Osteocyte (in vitro differentiated cells): ENCODE results near the gene SLC43A2. TPM values are rescaled to one million over a fixed set of nuclear protein-coding genes. Genes with fewer than 3 reads are reported as not detected.

Source experiments
- DNase-seq: peaks from one replicate; pipeline ENCODE4 v3.0.0; 2021; ENCODE audit warnings: mixed read lengths; ENCODE audit not compliant: unreplicated experiment; ENCODE audit errors: extremely low spot score
- H3K27ac Mint-ChIP-seq: one replicate; pipeline ENCODE4 v1.8.0; 2021; ENCODE audit warnings: mild to moderate bottlenecking, mixed read lengths; ENCODE audit not compliant: unreplicated experiment
- H3K27me3 Mint-ChIP-seq: one replicate; pipeline ENCODE4 v1.8.0; 2021; ENCODE audit warnings: mixed read lengths; ENCODE audit not compliant: unreplicated experiment
- H3K36me3 Mint-ChIP-seq: one replicate; pipeline ENCODE4 v1.8.0; 2021; ENCODE audit warnings: mixed read lengths; ENCODE audit not compliant: unreplicated experiment
- H3K4me1 Mint-ChIP-seq: one replicate; pipeline ENCODE4 v1.8.0; 2021; ENCODE audit warnings: mixed read lengths; ENCODE audit not compliant: unreplicated experiment
- H3K4me3 Mint-ChIP-seq: one replicate; pipeline ENCODE4 v1.8.0; 2021; ENCODE audit warnings: mild to moderate bottlenecking, moderate library complexity, mixed read lengths; ENCODE audit not compliant: unreplicated experiment
- H3K9me3 Mint-ChIP-seq: one replicate; pipeline ENCODE4 v1.8.0; 2021; ENCODE audit warnings: mixed read lengths; ENCODE audit not compliant: unreplicated experiment
- total RNA-seq: library from RNA; stranded (reverse); gene quantifications from 2 replicates; pipeline ENCODE4 v1.2.1, GENCODE V29; 2021
- TF ChIP-seq, protein P1 (sequence below): fragments of 200-600 bp; sonication (generic); IDR thresholded peaks from 2 replicates; pipeline ENCODE4 v1.5.0; 2021; ENCODE audit warnings: antibody characterized with exemption, mild to moderate bottlenecking, moderate library complexity

Gene SLC43A2
- total RNA-seq, 1 donor from 2014 or later = 7.3 TPM

DNA sequence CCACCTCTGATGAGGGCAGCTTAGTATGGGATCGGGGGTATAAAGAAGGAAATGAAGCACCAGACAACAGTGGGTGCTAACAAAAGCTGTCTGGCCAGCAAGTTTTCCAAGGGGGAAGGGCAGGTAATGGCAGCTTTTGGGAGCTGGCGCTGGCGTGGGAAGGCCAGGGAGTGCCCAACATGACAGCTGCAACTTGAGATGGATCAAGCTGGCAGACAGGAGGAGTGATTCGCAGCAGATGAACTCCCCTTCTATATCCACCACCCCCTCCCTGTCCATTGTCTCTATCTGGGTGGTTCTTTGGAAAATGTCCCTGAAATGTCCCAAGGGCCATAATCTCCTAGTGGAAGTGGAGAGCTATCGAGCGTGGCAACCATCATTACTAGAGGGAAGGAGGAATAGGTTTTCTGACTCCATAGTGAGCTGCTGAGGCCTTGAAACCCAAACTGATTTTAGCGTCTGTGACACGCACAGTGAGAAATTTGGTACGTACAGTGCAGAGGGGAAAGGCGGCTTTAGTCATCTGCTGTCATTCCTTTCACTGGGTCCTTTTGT lies 107.5 kb downstream of the SLC43A2 start:
- Mint-ChIP-seq H3K36me3 (peaks cover 9% of the 10 kb centered on the region), H3K27me3 (no peaks in the 10 kb centered on the region), H3K4me3 (no peak overlapping the region), H3K4me1 (peaks cover 5% of the 10 kb centered on the region), H3K9me3 (no peaks in the 10 kb centered on the region), H3K27ac (no peak overlapping the region)
- TF ChIP-seq, protein P1, sequence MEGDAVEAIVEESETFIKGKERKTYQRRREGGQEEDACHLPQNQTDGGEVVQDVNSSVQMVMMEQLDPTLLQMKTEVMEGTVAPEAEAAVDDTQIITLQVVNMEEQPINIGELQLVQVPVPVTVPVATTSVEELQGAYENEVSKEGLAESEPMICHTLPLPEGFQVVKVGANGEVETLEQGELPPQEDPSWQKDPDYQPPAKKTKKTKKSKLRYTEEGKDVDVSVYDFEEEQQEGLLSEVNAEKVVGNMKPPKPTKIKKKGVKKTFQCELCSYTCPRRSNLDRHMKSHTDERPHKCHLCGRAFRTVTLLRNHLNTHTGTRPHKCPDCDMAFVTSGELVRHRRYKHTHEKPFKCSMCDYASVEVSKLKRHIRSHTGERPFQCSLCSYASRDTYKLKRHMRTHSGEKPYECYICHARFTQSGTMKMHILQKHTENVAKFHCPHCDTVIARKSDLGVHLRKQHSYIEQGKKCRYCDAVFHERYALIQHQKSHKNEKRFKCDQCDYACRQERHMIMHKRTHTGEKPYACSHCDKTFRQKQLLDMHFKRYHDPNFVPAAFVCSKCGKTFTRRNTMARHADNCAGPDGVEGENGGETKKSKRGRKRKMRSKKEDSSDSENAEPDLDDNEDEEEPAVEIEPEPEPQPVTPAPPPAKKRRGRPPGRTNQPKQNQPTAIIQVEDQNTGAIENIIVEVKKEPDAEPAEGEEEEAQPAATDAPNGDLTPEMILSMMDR = no peak
- no peak for DNase-seq

DNA sequence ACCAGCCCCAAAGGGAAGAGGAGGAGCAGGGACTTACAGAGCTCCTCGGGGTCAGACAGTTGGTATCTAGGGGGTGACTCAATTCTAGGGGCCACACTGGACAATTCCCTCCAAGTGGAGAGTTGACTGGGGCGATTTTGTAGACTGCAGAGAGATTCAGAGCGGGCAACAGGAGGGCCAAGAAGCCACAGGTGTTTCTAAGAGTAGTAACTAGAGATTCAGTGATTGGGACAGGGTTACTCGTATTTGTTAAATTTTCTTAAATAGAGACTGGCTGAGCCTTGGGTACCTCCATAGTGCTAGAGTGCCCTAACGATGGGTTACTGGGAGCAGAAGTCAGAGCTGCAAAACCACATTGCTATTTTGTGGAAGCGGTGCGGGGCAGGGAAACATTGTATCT lies 109.0 kb downstream of the SLC43A2 start:
- TF ChIP-seq, protein P1 = no peak
- H3K4me1 Mint-ChIP-seq = peaks cover 14% of the 10 kb centered on the region
- peaks cover 6% of the 10 kb centered on the region for H3K36me3 Mint-ChIP-seq
- H3K27me3 Mint-ChIP-seq = no peaks in the 10 kb centered on the region
- H3K27ac Mint-ChIP-seq = no peak overlapping the region
- no peaks in the 10 kb centered on the region for H3K9me3 Mint-ChIP-seq
- DNase-seq = no peak
- H3K4me3 Mint-ChIP-seq = no peak overlapping the region

Other genes starting within 250 kb of the SLC43A2 start
- gene YWHAE, start 228.6 kb downstream of the SLC43A2 start, total RNA-seq = 458 and 476 TPM in 2 replicates
- 55.8 and 57.1 TPM in 2 replicates for gene CRK, start 172.6 kb downstream of the SLC43A2 start, total RNA-seq
- gene MYO1C, start 136.1 kb downstream of the SLC43A2 start, total RNA-seq = 183 and 184 TPM in 2 replicates
- gene INPP5K, start 112.2 kb downstream of the SLC43A2 start, total RNA-seq = 44.5 and 49.4 TPM in 2 replicates
- 65.0 and 71.0 TPM in 2 replicates for gene PITPNA, start 66.0 kb downstream of the SLC43A2 start, total RNA-seq
- 0.21 and 0.64 TPM in 2 replicates for gene SCARF1, start 16.9 kb upstream of the SLC43A2 start, total RNA-seq
- gene RILP, start 21.0 kb upstream of the SLC43A2 start, total RNA-seq = 1.2 and 2.6 TPM in 2 replicates
- 238 and 262 TPM in 2 replicates for gene PRPF8, start 56.0 kb upstream of the SLC43A2 start, total RNA-seq
- 4.2 and 4.7 TPM in 2 replicates for gene TLCD2, start 81.5 kb upstream of the SLC43A2 start, total RNA-seq
- 30.8 and 33.3 TPM in 2 replicates for gene WDR81, start 95.9 kb upstream of the SLC43A2 start, total RNA-seq
- 0.38 and 0.50 TPM in 2 replicates for gene SERPINF2, start 114.0 kb upstream of the SLC43A2 start, total RNA-seq
- 164 and 175 TPM in 2 replicates for gene SERPINF1, start 133.2 kb upstream of the SLC43A2 start, total RNA-seq
- 11.2 and 14.4 TPM in 2 replicates for gene SMYD4, start 201.1 kb upstream of the SLC43A2 start, total RNA-seq
- 75.3 and 84.8 TPM in 2 replicates for gene RPA1, start 201.2 kb upstream of the SLC43A2 start, total RNA-seq